LNCAP (cell line): Measurements from ENCODE around the gene LGALS9.

Source experiments
- CTCF ChIP-seq: fragments of 450-650 bp; IDR thresholded peaks from 2 replicates; pipeline ENCODE4 v1.5.1; 2017; ENCODE audit warnings: mild to moderate bottlenecking

Gene LGALS9

GRCh38 chr17:27668488-27668823 lies 37.5 kb downstream of the LGALS9 start:
- TF ChIP-seq CTCF, result no peak

DNA sequence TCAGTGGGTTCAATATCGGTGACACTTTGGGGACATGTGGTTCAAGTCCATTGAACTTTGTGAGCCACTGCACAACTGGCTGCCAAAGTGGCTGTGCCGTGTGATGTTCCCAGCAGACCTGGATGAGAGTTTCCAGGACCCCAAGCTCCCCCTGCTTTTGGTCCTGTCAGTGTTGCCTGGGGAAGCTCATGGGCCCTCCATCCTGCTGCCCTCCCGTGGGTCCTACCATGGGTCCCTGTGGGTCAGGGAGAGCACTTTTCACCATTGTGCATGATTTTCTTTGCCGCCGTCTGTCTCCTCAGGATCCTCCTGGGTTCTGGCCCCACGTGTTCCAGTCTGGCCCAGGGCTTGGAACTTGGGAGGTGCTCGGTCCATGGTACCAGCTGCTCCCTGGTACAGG lies 38.1 kb downstream of the LGALS9 start:
- no peak for TF ChIP-seq CTCF

- TF ChIP-seq CTCF, result no peak
Measured at GRCh38 chr17:27669850-27670249, 38.9 kb downstream of the LGALS9 start.

GRCh38 chr17:27670791-27671590 lies 40.0 kb downstream of the LGALS9 start:
- no peak for TF ChIP-seq CTCF

- TF ChIP-seq CTCF, result no peak
Measured at GRCh38 chr17:27671591-27671910, 40.6 kb downstream of the LGALS9 start.

GRCh38 chr17:27674335-27674734 lies 43.3 kb downstream of the LGALS9 start:
- no peak for TF ChIP-seq CTCF

DNA sequence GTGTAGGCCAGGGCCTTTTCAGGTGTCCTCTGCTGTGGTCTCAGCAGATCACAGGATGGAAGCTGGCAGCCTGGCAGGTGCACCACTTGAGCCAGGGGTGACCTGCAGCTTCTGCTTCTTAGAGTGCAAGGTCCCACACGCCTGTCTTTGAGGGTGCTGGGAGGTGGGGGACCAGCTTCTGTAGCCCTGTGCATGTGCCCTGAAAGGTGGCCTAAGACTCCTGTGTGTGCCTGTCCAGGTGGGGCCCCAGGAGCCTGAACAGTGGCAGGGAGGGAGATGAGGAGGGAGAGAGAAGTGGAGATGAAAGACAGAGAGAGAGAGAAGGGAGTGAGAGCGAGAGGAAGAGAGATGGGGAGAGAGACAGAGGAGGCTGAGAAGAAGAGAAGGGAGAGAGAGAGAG lies 46.2 kb downstream of the LGALS9 start:
- no peak for TF ChIP-seq CTCF

DNA sequence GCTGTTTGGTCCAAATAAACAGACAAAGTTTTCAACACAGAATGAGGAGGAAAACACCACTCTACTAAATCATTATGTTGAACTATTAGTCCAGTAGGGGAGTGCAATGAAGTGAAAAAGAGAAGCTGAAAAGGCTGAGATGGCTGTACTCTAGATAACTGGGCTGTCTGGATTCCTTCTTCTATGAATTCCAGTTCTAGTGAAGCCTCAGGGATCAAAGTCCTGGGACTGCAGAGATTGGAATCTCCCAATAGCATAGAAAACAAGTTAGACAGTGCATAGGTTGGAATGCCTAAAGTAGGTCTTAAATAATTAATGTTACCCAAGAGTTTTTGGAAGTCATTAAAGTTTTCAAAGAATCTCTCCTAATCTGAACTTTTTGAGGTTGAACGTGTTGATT lies 59.9 kb downstream of the LGALS9 start:
- no peak for TF ChIP-seq CTCF
